Thoracic aorta (tissue), 2 donors: ENCODE results near the gene USP4. TPM values are rescaled to one million over a fixed set of nuclear protein-coding genes. Genes with fewer than 3 reads are reported as not detected.

Experiments used
- ATAC-seq: fragments of 150-250 bp; one replicate; pipeline ENCODE4 v1.8.0; 2017; ENCODE audit warnings: low read depth; ENCODE audit not compliant: insufficient number of reproducible peaks, low FRiP score
- DNase-seq: peaks from one replicate; pipeline ENCODE4 v3.0.0-alpha.2; 2020; ENCODE audit warnings: low spot score
- H3K27ac ChIP-seq, 2 donors: fragments of 200-600 bp; sonication (generic); 1 replicate in 1 of 2; 2 replicates in 1 of 2; pipeline ENCODE4 v1.5.1; 2016; ENCODE audit warnings: mild to moderate bottlenecking in 2 of 2, moderate library complexity in 2 of 2
- H3K27me3 ChIP-seq: fragments of 200-600 bp; sonication (generic); replicated peaks from 2 replicates; pipeline ENCODE4 v1.6.0; 2016; ENCODE audit warnings: mild to moderate bottlenecking; ENCODE audit not compliant: insufficient read depth
- H3K36me3 ChIP-seq: fragments of 200-600 bp; sonication (generic); one replicate; pipeline ENCODE4 v1.5.1; 2016
- H3K4me1 ChIP-seq, 2 donors: fragments of 200-600 bp; sonication (generic); 1 replicate in 1 of 2; 2 replicates in 1 of 2; pipeline versions ENCODE4 v1.5.1 to v1.6.0; 2016; ENCODE audit warnings: low read depth in 2 of 2, mild to moderate bottlenecking in 1 of 2; ENCODE audit not compliant: control insufficient read depth in 1 of 2
- H3K4me3 ChIP-seq: fragments of 200-600 bp; sonication (generic); 2 replicates; pipeline ENCODE4 v1.5.1; 2016; ENCODE audit warnings: mild to moderate bottlenecking
- H3K9me3 ChIP-seq: fragments of 200-600 bp; sonication (generic); 2 replicates; pipeline ENCODE4 v1.5.1; 2016
- CTCF ChIP-seq: fragments of 200-600 bp; sonication (generic); IDR thresholded peaks from one replicate; pipeline ENCODE4 v1.5.1; 2019; ENCODE audit warnings: antibody characterized with exemption
- total RNA-seq, 2 donors: library from RNA; depleted of rRNA; stranded (reverse); fragments of >200 nt; gene quantifications; one replicate each; pipeline versions ENCODE4 v1.1.0 to v1.2.3, GENCODE V29; 2016

The USP4 gene
- total RNA-seq, 2 donors from 2014 or later, result 41.2 to 74.1 TPM

- Histone ChIP-seq H3K27ac (no peak overlapping the region), H3K27me3 (no peaks in the 10 kb centered on the region), H3K4me1 (peaks cover 7 to 18% of the 10 kb centered on the region in 2 donors), H3K9me3 (no peaks in the 10 kb centered on the region), H3K36me3 (peaks cover 62% of the 10 kb centered on the region), H3K4me3 (no peak overlapping the region)
- TF ChIP-seq CTCF, result peak; percentile 45
- ATAC-seq (no peak), DNase-seq (no peak)
These were observed 44.3 kb downstream of the USP4 start for GRCh38 chr3:49295489-49296058.

- TF ChIP-seq CTCF, result no peak
- Histone ChIP-seq H3K27me3 (no peaks in the 10 kb centered on the region), H3K4me1 (peaks cover 7 to 18% of the 10 kb centered on the region in 2 donors), H3K36me3 (peaks cover 64% of the 10 kb centered on the region), H3K4me3 (no peak overlapping the region), H3K9me3 (no peaks in the 10 kb centered on the region), H3K27ac (no peak overlapping the region)
- ATAC-seq (no peak), DNase-seq (no peak)
These were observed 45.5 kb downstream of the USP4 start for GRCh38 chr3:49294343-49294742.

- no peaks in the 10 kb centered on the region for H3K27me3 ChIP-seq
- H3K4me3 ChIP-seq, result no peak overlapping the region
- H3K4me1 ChIP-seq, result peaks cover 0 to 2% of the 10 kb centered on the region in 2 donors
- ATAC-seq (no peak), DNase-seq (no peak)
- peaks cover 54% of the 10 kb centered on the region for H3K36me3 ChIP-seq
- no peak overlapping the region for H3K27ac ChIP-seq
- no peak for TF ChIP-seq CTCF
- no peaks in the 10 kb centered on the region for H3K9me3 ChIP-seq
These were observed 55.9 kb downstream of the USP4 start for GRCh38 chr3:49283997-49284396.

GRCh38 chr3:49279376-49279775 lies 60.5 kb downstream of the USP4 start:
- H3K4me1 ChIP-seq, result peaks cover 9 to 33% of the 10 kb centered on the region in 2 donors
- H3K27ac ChIP-seq, result peak overlapping the region; percentile 25 to 96
- ATAC-seq (no peak), DNase-seq (no peak)
- TF ChIP-seq CTCF, result no peak
- H3K36me3 ChIP-seq, result peaks cover 19% of the 10 kb centered on the region
- no peaks in the 10 kb centered on the region for H3K9me3 ChIP-seq
- no peak overlapping the region for H3K4me3 ChIP-seq
- no peaks in the 10 kb centered on the region for H3K27me3 ChIP-seq

GRCh38 chr3:49278548-49278947 lies 61.3 kb downstream of the USP4 start:
- no peaks in the 10 kb centered on the region for H3K9me3 ChIP-seq
- no peak overlapping the region for H3K4me3 ChIP-seq
- H3K27ac ChIP-seq, result peak overlapping the region; percentile 87 to 96
- peaks cover 9 to 33% of the 10 kb centered on the region in 2 donors for H3K4me1 ChIP-seq
- ATAC-seq (no peak), DNase-seq (no peak)
- H3K36me3 ChIP-seq, result peaks cover 12% of the 10 kb centered on the region
- H3K27me3 ChIP-seq, result no peaks in the 10 kb centered on the region
- no peak for TF ChIP-seq CTCF
